Lung (tissue), 12 donors: ENCODE results near the gene RAB22A. TPM values are rescaled to one million over a fixed set of nuclear protein-coding genes. Genes with fewer than 3 reads are reported as not detected.
A peak's percentile ranks its signal among the peaks of the same experiment; 100 is the strongest.

ENCODE experiments used
- ATAC-seq: fragments of 200-7000 bp; cut with Tn5 transposase; one replicate; pipeline ENCODE4 v1.9.1; 2020; ENCODE audit warnings: moderate number of reproducible peaks; ENCODE audit not compliant: insufficient read depth, low FRiP score
- DNase-seq, 3 donors: peaks; one replicate each; pipeline ENCODE4 v3.0.0-alpha.2; 2013 to 2017
- H3K27ac ChIP-seq, 2 donors: one replicate each; pipeline ENCODE4 v1.5.1; 2013; ENCODE audit warnings: mild to moderate bottlenecking in 2 of 2, moderate library complexity in 2 of 2, control low read depth in 1 of 2, inconsistent platforms in 1 of 2, low read depth in 1 of 2, low read length in 1 of 2
- H3K27me3 ChIP-seq, 3 donors: one replicate each; pipeline ENCODE4 v1.5.1; 2013; ENCODE audit warnings: low read length in 2 of 3; ENCODE audit not compliant: control insufficient read depth in 3 of 3, insufficient read depth in 3 of 3
- H3K36me3 ChIP-seq, 4 donors: one replicate each; pipeline ENCODE4 v1.5.1; 2013; ENCODE audit warnings: low read length in 4 of 4, mild to moderate bottlenecking in 1 of 4, moderate library complexity in 1 of 4; ENCODE audit not compliant: control insufficient read depth in 4 of 4, insufficient read depth in 4 of 4
- H3K4me1 ChIP-seq, 5 donors: one replicate each; pipeline ENCODE4 v1.5.1; 2013; ENCODE audit warnings: low read length in 5 of 5, mild to moderate bottlenecking in 2 of 5, moderate library complexity in 1 of 5; ENCODE audit not compliant: control insufficient read depth in 5 of 5, insufficient read depth in 5 of 5
- H3K4me3 ChIP-seq: one replicate; pipeline ENCODE4 v1.5.1; 2013; ENCODE audit warnings: mild to moderate bottlenecking, control low read depth, moderate library complexity
- H3K9ac ChIP-seq, 2 donors: one replicate each; pipeline ENCODE4 v1.5.1; 2013; ENCODE audit warnings: low read length in 2 of 2, control low read depth in 1 of 2; ENCODE audit not compliant: insufficient read depth in 1 of 2
- H3K9me3 ChIP-seq, 4 donors: one replicate each; pipeline ENCODE4 v1.5.1; 2013; ENCODE audit warnings: low read length in 3 of 4, mild to moderate bottlenecking in 1 of 4, moderate library complexity in 1 of 4; ENCODE audit not compliant: control insufficient read depth in 4 of 4, insufficient read depth in 3 of 4
- WGBS, 2 donors: extraction: QIAGEN DNeasy Blood & Tissue Kit; methylation state at CpG; one replicate each; pipeline ENCODE4 v1.1.7; 2013; 5-methylcytosine and 5-hydroxymethylcytosine counted together
- polyA plus RNA-seq, 2 donors: library from polyadenylated mRNA; stranded (reverse); fragments of 200-250 nt; gene quantifications; one replicate each; pipeline ENCODE4 v1.2.1, GENCODE V29; 2013
- total RNA-seq, 2 donors: library from RNA; depleted of rRNA in 1 of 2; stranded (reverse); fragments of >200 nt in 1 of 2; gene quantifications; one replicate each; pipeline ENCODE4 v1.2.1, GENCODE V29; 2014 to 2021
- TF ChIP-seq, protein P1 (sequence below): IDR thresholded peaks from 2 replicates; pipeline ENCODE4 v1.5.1; 2012; ENCODE audit warnings: mild to moderate bottlenecking; ENCODE audit errors: control extremely low read depth, extremely low read depth
- donor health status: control.
- donor health status: control.
- donor health status: Bipolar disorder and iron deficiency.
- donor health status: healthy.
- donor health status: DM: yes; HTN: yes; CAD: no.

RAB22A gene
- total and polyA plus RNA-seq, 4 donors = 6.0 to 25.1 (median 12.8) TPM

DNA sequence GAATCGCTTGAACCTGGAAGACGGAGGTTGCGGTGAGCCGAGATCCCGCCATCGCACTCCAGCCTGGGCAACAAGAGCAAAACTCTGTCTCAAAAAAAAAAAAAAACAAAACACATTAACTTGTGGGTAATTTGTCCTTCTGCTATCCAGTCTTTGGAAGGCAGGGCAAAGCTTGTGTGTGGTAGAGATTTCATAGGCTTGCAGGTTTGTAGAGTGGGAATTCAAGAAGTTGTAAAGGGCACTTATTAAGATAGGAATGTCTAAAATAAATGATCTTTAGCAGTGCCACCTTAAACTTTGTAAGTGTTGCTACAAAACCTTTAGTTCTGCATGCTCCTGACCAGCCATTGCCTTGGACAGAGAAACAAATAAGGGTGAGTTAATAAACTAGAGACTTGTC lies 87.9 kb downstream of the RAB22A start:
- DNase-seq = peak in 1 of 3 donors; percentile 37
- no peak overlapping the region for H3K9ac ChIP-seq
- no peaks in the 10 kb centered on the region for H3K9me3 ChIP-seq
- H3K4me1 ChIP-seq = peaks cover 0 to 20% (median 0%) of the 10 kb centered on the region in 5 donors
- peaks cover 0 to under 1% (median 0%) of the 10 kb centered on the region in 4 donors for H3K36me3 ChIP-seq
- H3K27me3 ChIP-seq = no peaks in the 10 kb centered on the region
- H3K27ac ChIP-seq = peak overlapping the region in 1 of 2 donors; percentile 14
- H3K4me3 ChIP-seq = no peak overlapping the region
- no peak for ATAC-seq
- TF ChIP-seq, protein P1, sequence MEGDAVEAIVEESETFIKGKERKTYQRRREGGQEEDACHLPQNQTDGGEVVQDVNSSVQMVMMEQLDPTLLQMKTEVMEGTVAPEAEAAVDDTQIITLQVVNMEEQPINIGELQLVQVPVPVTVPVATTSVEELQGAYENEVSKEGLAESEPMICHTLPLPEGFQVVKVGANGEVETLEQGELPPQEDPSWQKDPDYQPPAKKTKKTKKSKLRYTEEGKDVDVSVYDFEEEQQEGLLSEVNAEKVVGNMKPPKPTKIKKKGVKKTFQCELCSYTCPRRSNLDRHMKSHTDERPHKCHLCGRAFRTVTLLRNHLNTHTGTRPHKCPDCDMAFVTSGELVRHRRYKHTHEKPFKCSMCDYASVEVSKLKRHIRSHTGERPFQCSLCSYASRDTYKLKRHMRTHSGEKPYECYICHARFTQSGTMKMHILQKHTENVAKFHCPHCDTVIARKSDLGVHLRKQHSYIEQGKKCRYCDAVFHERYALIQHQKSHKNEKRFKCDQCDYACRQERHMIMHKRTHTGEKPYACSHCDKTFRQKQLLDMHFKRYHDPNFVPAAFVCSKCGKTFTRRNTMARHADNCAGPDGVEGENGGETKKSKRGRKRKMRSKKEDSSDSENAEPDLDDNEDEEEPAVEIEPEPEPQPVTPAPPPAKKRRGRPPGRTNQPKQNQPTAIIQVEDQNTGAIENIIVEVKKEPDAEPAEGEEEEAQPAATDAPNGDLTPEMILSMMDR = no peak
- 76 to 89% methylated on average over 6 of the region's 6 CpGs for WGBS, 2 donors

DNA sequence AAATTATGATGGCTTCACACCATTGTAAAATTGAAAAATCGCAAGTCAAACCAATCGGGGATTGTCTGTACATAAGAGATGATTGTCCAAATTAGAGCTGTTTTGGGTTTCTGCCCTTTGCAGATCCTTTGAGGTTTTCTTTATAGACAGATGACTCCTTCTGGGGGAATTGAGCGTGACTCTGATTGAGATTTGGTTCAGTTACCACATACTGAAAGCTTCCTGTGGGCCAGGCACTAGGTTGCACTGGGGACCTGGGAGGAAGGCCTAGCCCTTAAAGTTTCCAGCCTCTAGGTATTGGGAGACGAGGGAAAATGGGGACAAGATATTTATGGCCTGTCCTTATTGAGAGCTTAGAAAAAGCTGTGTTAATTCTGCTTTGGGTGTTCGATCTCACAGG lies 88.7 kb downstream of the RAB22A start:
- Histone ChIP-seq H3K9me3 (no peaks in the 10 kb centered on the region), H3K4me3 (no peak overlapping the region), H3K9ac (no peak overlapping the region), H3K36me3 (peaks cover 0 to 1% (median 0%) of the 10 kb centered on the region in 4 donors), H3K27me3 (no peaks in the 10 kb centered on the region), H3K27ac (no peak overlapping the region), H3K4me1 (peaks cover 0 to 18% (median 0%) of the 10 kb centered on the region in 5 donors)
- no peak for DNase-seq
- ATAC-seq = no peak
- TF ChIP-seq, protein P1 = no peak
- WGBS, 2 donors = 84 to 91% methylated on average over 5 of the region's 5 CpGs

DNA sequence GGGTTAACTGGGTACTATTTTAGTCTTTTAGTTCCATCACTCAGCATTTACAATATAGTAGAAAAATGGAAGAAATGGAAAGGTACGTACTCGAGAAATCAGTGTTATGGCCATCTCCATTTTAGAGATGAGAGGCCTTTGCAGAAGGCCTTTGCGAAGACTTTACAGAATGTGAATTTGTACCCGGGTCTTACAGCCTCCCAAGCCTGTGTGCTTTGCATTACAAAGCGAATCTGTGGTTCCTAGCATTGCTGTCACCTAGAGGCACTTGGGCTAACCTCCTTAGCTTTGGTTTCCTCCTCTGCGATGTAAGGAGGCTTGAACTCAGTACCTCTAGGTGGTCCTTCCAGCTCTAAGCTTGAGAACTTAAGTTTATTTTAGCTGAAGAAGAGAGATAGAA lies 90.4 kb downstream of the RAB22A start:
- Histone ChIP-seq H3K9ac (no peak overlapping the region), H3K36me3 (peaks cover 0 to 3% (median 0%) of the 10 kb centered on the region in 4 donors), H3K27me3 (no peaks in the 10 kb centered on the region), H3K4me1 (peaks cover 0 to 22% (median 0%) of the 10 kb centered on the region in 5 donors), H3K27ac (no peak overlapping the region), H3K9me3 (no peaks in the 10 kb centered on the region), H3K4me3 (no peak overlapping the region)
- DNase-seq (no peak), ATAC-seq (no peak)
- TF ChIP-seq, protein P1 = no peak
- WGBS, 2 donors = 91 to 93% methylated on average over 6 of the region's 6 CpGs

DNA sequence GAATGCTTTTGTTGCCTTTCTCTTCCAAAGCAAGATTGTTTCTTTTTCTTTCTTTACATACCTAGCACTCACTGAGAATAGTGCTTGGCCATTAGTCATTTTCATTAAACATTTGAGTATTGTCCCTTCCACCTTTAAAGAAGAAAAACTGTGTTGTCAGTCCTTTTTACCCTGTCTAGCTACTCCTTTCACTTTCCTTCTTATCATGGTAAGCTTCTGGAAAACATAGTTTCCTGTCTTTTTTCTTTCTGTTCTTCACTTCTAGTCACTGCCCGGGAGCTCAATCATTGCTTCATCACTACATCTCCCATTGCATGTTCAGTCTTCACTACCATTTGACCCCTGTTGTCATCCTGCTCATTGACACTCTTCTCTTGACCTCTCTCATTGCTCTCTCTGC lies 91.6 kb downstream of the RAB22A start:
- Histone ChIP-seq H3K9ac (no peak overlapping the region), H3K36me3 (peaks cover 0 to 3% (median 0%) of the 10 kb centered on the region in 4 donors), H3K4me1 (peaks cover 0 to 24% (median 3%) of the 10 kb centered on the region in 5 donors), H3K27me3 (no peaks in the 10 kb centered on the region), H3K9me3 (no peaks in the 10 kb centered on the region), H3K27ac (no peak overlapping the region), H3K4me3 (no peak overlapping the region)
- ATAC-seq = no peak
- TF ChIP-seq, protein P1 = no peak
- DNase-seq = no peak
- whole genome bisulfite sequencing, 2 donors = 29 to 58% methylated on average over 1 of the region's 1 CpG
